Lung (tissue), 12 donors: ENCODE data around the gene PTRHD1. TPM values are rescaled to one million over a fixed set of nuclear protein-coding genes. Genes with fewer than 3 reads are reported as not detected.

Source experiments
- ATAC-seq: fragments of 200-7000 bp; cut with Tn5 transposase; one replicate; pipeline ENCODE4 v1.9.1; 2020; ENCODE audit warnings: moderate number of reproducible peaks; ENCODE audit not compliant: insufficient read depth, low FRiP score
- DNase-seq, 3 donors: peaks; one replicate each; pipeline ENCODE4 v3.0.0-alpha.2; 2013 to 2017
- H3K27ac ChIP-seq, 2 donors: one replicate each; pipeline ENCODE4 v1.5.1; 2013; ENCODE audit warnings: mild to moderate bottlenecking in 2 of 2, moderate library complexity in 2 of 2, control low read depth in 1 of 2, inconsistent platforms in 1 of 2, low read depth in 1 of 2, low read length in 1 of 2
- H3K27me3 ChIP-seq, 3 donors: one replicate each; pipeline ENCODE4 v1.5.1; 2013; ENCODE audit warnings: low read length in 2 of 3; ENCODE audit not compliant: control insufficient read depth in 3 of 3, insufficient read depth in 3 of 3
- H3K36me3 ChIP-seq, 4 donors: one replicate each; pipeline ENCODE4 v1.5.1; 2013; ENCODE audit warnings: low read length in 4 of 4, mild to moderate bottlenecking in 1 of 4, moderate library complexity in 1 of 4; ENCODE audit not compliant: control insufficient read depth in 4 of 4, insufficient read depth in 4 of 4
- H3K4me1 ChIP-seq, 5 donors: one replicate each; pipeline ENCODE4 v1.5.1; 2013; ENCODE audit warnings: low read length in 5 of 5, mild to moderate bottlenecking in 2 of 5, moderate library complexity in 1 of 5; ENCODE audit not compliant: control insufficient read depth in 5 of 5, insufficient read depth in 5 of 5
- H3K4me3 ChIP-seq: one replicate; pipeline ENCODE4 v1.5.1; 2013; ENCODE audit warnings: mild to moderate bottlenecking, control low read depth, moderate library complexity
- H3K9ac ChIP-seq, 2 donors: one replicate each; pipeline ENCODE4 v1.5.1; 2013; ENCODE audit warnings: low read length in 2 of 2, control low read depth in 1 of 2; ENCODE audit not compliant: insufficient read depth in 1 of 2
- H3K9me3 ChIP-seq, 4 donors: one replicate each; pipeline ENCODE4 v1.5.1; 2013; ENCODE audit warnings: low read length in 3 of 4, mild to moderate bottlenecking in 1 of 4, moderate library complexity in 1 of 4; ENCODE audit not compliant: control insufficient read depth in 4 of 4, insufficient read depth in 3 of 4
- WGBS, 2 donors: extraction: QIAGEN DNeasy Blood & Tissue Kit; methylation state at CpG; one replicate each; pipeline ENCODE4 v1.1.7; 2013; 5-methylcytosine and 5-hydroxymethylcytosine counted together
- polyA plus RNA-seq, 2 donors: library from polyadenylated mRNA; stranded (reverse); fragments of 200-250 nt; gene quantifications; one replicate each; pipeline ENCODE4 v1.2.1, GENCODE V29; 2013
- total RNA-seq, 2 donors: library from RNA; depleted of rRNA in 1 of 2; stranded (reverse); fragments of >200 nt in 1 of 2; gene quantifications; one replicate each; pipeline ENCODE4 v1.2.1, GENCODE V29; 2014 to 2021
- TF ChIP-seq, protein P1 (sequence below): IDR thresholded peaks from 2 replicates; pipeline ENCODE4 v1.5.1; 2012; ENCODE audit warnings: mild to moderate bottlenecking; ENCODE audit errors: control extremely low read depth, extremely low read depth
- donor health status: control.
- donor health status: control.
- donor health status: Bipolar disorder and iron deficiency.
- donor health status: healthy.
- donor health status: DM: yes; HTN: yes; CAD: no.

The PTRHD1 gene
- total and polyA plus RNA-seq, 4 donors, result 22.3 to 39.2 (median 32.3) TPM

DNA sequence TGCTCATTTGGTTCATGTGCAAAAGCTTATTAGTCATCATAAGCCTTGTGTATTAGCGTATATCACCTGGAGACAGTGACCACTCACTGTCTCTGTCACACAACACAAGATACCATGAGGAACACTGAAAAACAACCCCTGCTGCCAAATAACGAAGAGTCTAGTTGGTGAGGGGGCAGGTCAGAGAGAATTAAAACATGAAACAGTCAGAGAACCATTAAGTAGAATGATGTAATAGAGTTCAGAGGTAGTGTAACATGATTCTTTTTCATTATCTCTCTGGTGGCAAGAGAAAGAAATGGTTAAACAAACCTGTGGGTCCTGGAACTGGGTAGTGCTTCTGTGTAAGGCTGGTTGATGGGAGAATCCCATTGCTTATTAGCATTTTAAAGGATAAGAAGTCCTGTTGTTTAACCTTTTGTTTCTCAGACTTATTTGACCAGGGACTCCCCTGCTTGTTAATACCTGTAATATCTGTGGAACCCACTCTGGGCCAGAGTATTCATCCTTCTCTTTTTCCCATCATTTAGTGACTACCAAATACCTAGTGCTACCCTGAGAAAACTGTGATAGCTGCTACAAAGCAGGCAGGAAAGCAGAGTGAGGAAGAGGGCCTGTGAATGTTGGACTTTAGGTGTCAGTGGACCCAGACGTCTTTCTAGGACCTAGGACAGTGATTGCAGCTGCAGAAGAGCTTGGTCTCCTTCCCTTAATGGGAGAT, 38.0 kb downstream of the PTRHD1 start:
- no peak overlapping the region for H3K9ac ChIP-seq
- TF ChIP-seq, protein P1, sequence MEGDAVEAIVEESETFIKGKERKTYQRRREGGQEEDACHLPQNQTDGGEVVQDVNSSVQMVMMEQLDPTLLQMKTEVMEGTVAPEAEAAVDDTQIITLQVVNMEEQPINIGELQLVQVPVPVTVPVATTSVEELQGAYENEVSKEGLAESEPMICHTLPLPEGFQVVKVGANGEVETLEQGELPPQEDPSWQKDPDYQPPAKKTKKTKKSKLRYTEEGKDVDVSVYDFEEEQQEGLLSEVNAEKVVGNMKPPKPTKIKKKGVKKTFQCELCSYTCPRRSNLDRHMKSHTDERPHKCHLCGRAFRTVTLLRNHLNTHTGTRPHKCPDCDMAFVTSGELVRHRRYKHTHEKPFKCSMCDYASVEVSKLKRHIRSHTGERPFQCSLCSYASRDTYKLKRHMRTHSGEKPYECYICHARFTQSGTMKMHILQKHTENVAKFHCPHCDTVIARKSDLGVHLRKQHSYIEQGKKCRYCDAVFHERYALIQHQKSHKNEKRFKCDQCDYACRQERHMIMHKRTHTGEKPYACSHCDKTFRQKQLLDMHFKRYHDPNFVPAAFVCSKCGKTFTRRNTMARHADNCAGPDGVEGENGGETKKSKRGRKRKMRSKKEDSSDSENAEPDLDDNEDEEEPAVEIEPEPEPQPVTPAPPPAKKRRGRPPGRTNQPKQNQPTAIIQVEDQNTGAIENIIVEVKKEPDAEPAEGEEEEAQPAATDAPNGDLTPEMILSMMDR, result no peak
- DNase-seq (no peak), ATAC-seq (no peak)
- WGBS, 2 donors, result 88 to 90% methylated on average over 3 of the region's 3 CpGs
- peaks cover 21 to 41% (median 25%) of the 10 kb centered on the region in 4 donors for H3K36me3 ChIP-seq
- H3K4me1 ChIP-seq, result no peaks in the 10 kb centered on the region
- H3K4me3 ChIP-seq, result no peak overlapping the region
- no peaks in the 10 kb centered on the region for H3K27me3 ChIP-seq
- no peaks in the 10 kb centered on the region for H3K9me3 ChIP-seq
- H3K27ac ChIP-seq, result no peak overlapping the region

DNA sequence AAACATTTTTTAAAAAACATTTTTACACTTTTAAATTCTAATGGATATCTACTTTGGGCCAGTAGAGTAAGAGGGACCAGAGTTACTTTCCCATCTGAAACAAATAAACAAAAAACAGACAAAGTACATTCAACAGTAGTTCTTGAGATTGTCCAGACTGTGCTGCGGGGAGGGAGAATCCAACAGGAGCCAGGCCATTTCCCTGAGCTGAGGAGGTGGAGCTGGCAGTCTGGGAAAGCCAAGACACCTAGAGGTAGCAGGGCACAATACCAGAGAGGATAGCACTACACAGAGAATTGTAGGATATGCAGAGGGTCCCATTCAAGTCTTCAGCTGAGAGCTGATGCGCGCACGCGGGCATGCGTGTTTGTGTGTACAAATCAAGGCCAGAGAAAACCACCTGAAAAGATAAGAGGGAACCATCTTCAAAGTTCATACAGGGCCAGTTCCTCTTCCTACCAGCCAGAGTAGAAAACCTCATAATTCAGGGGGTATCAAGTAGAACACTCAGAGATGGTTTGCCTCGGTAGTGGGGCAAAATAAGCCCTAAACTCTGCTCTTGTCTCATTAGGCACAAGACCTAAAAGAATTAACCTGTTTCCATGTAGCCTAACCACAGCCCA, 44.0 kb downstream of the PTRHD1 start:
- peaks cover 0 to 7% (median 0%) of the 10 kb centered on the region in 5 donors for H3K4me1 ChIP-seq
- no peak for DNase-seq
- H3K27me3 ChIP-seq, result no peaks in the 10 kb centered on the region
- 86 to 96% methylated on average over 7 of the region's 7 CpGs for WGBS, 2 donors
- no peak for ATAC-seq
- no peak overlapping the region for H3K27ac ChIP-seq
- H3K9ac ChIP-seq, result no peak overlapping the region
- peaks cover 8 to 31% (median 23%) of the 10 kb centered on the region in 4 donors for H3K36me3 ChIP-seq
- no peaks in the 10 kb centered on the region for H3K9me3 ChIP-seq
- TF ChIP-seq, protein P1, result no peak
- H3K4me3 ChIP-seq, result no peak overlapping the region

DNA sequence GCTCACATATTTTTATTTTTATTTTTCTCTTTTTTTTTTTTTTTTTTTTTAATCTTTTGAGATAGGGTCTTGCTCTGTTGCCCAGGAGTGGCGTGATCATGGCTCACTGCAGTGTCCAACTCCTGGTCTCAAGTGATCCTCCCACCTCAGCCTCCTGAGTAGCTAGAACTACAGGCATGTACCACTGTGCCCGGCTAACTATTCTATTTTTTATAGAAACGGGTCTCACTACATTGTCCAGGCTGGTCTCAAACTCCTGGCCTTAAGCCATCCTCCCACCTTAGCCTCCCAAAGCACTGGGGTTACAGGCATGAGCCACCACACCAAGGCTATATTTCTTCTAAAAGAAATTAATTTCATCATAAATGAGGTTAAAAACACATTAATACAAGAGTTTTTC, 45.9 kb downstream of the PTRHD1 start:
- 96 to 99% methylated on average over 3 of the region's 3 CpGs for WGBS, 2 donors
- ATAC-seq (no peak), DNase-seq (no peak)
- Histone ChIP-seq H3K9ac (no peak overlapping the region), H3K36me3 (peaks cover 4 to 17% (median 14%) of the 10 kb centered on the region in 4 donors), H3K9me3 (no peaks in the 10 kb centered on the region), H3K4me1 (peaks cover 0 to 18% (median 3%) of the 10 kb centered on the region in 5 donors), H3K27me3 (no peaks in the 10 kb centered on the region), H3K4me3 (no peak overlapping the region), H3K27ac (no peak overlapping the region)
- TF ChIP-seq, protein P1, result no peak
